Ishikawa (cell line): Measurements from ENCODE around the gene GRM5.

Experiments used
- EP300 ChIP-seq: IDR thresholded peaks from 2 replicates; pipeline ENCODE4 v1.6.1; 2012; ENCODE audit warnings: borderline replicate concordance
- FOXM1 ChIP-seq: IDR thresholded peaks from 2 replicates; pipeline ENCODE4 v1.6.1; 2012; ENCODE audit warnings: low read depth, borderline replicate concordance
- MAX ChIP-seq: IDR thresholded peaks from 2 replicates; pipeline ENCODE4 v1.6.1; 2012
- TCF12 ChIP-seq: IDR thresholded peaks from 2 replicates; pipeline ENCODE4 v1.6.1; 2012; ENCODE audit warnings: low read depth

- no peak for TF ChIP-seq EP300
- TF ChIP-seq TCF12, result no peak
- TF ChIP-seq MAX, result no peak
- no peak for TF ChIP-seq FOXM1
Observed at GRCh38 chr11:88619071-88619425, 446.7 kb downstream of the GRM5 start.
